NCI-H1105 (cell line): ENCODE measurements around the gene TGM4.
"Not testable (repeated sequence)": the region's sequence is repeated elsewhere in the genome, so short reads cannot be mapped to it uniquely, and the experiment has no call there.

Experiments
- DNase-seq: peaks from one replicate; lab custom pipeline; 2025; lab: John Stamatoyannopoulos, UW

TGM4 gene

GRCh38 chr3:44874308-44874707, at the start of gene TGM4:
TGM4 (plus strand) TSS chr3:44874608; CDS start chr3:44874679, 71 bp downstream.
- no peak for DNase-seq

GRCh38 chr3:44825264-44825925, 49.0 kb upstream of the TGM4 start:
- no peak for DNase-seq

- DNase-seq, result no peak
These were observed 47.2 kb upstream of the TGM4 start for GRCh38 chr3:44827196-44827595.

- DNase-seq, result no peak
These were observed 43.2 kb upstream of the TGM4 start for GRCh38 chr3:44831232-44831631.

GRCh38 chr3:44832032-44832431, 42.4 kb upstream of the TGM4 start:
- no peak for DNase-seq

GRCh38 chr3:44832965-44833364, 41.4 kb upstream of the TGM4 start:
- no peak for DNase-seq

GRCh38 chr3:44833394-44833793, 41.0 kb upstream of the TGM4 start:
- DNase-seq, result no peak

GRCh38 chr3:44835684-44836083, 38.7 kb upstream of the TGM4 start:
- no peak for DNase-seq

- no peak for DNase-seq
These were observed 32.0 kb upstream of the TGM4 start for GRCh38 chr3:44842376-44842775.

- DNase-seq, result no peak
These were observed 28.6 kb upstream of the TGM4 start for GRCh38 chr3:44845528-44846520.

GRCh38 chr3:44848634-44849033, 25.8 kb upstream of the TGM4 start:
- DNase-seq, result no peak

GRCh38 chr3:44856663-44857062, 17.7 kb upstream of the TGM4 start:
- DNase-seq, result not testable (repeated sequence)

GRCh38 chr3:44860117-44860516, 14.3 kb upstream of the TGM4 start:
- no peak for DNase-seq

- DNase-seq, result peak; percentile 72
These were observed 12.8 kb upstream of the TGM4 start, which contains the start of gene TMEM42 for GRCh38 chr3:44861412-44862225. TMEM42 (plus strand) TSS chr3:44861912; CDS start chr3:44861925, 13 bp downstream.

GRCh38 chr3:44862226-44862637, 12.2 kb upstream of the TGM4 start:
- DNase-seq, result no peak

- DNase-seq, result no peak
These were observed 9.0 kb upstream of the TGM4 start for GRCh38 chr3:44865272-44866035.

GRCh38 chr3:44867421-44868111, 6.8 kb upstream of the TGM4 start:
- DNase-seq, result no peak

- DNase-seq, result no peak
These were observed 3.9 kb upstream of the TGM4 start for GRCh38 chr3:44870375-44871061.

GRCh38 chr3:44875596-44875995, 1.2 kb downstream of the TGM4 start:
- no peak for DNase-seq

- no peak for DNase-seq
These were observed 2.9 kb downstream of the TGM4 start for GRCh38 chr3:44877333-44877732.
